ENCODE measurements around the gene OBSCN. TPM values are rescaled to one million over a fixed set of nuclear protein-coding genes. Genes with fewer than 3 reads are reported as not detected.

The OBSCN gene
- total RNA-seq, 6 experiments from 2014 or later = 0.27 to 1.8 (median 0.53) TPM

DNA sequence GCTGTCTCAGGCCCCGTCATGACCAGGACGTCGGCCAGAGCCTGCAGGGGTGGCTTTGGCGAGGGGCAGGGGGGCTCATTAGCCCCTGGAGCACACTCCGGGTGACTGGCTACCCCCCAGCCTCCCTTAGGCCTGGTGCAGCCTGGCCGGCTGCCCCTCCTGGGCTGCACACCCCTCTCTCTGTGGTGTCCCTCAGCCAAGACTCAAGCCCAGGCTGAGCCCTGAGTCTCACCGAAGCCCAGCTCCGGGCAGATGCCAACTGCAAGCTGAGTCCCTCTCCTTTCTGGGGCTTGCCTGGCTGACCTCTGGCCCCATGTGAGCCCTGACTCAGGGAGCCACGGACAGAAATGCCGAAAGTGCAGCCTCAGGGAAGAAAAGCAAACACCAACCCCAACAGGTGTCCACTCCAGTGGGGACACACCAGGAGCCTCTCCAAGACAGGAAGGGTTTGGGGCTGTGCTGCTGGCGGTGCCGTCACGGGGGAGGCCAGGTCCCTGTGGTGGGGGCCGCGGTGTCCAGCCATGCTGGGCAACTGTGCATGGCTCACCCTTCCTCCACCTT, 47.6 kb upstream of the OBSCN start:
- H3K4me1 Mint-ChIP-seq (ENCODE audit: low read depth) = peaks cover 16% of the 10 kb centered on the region
- H3K9me3 Mint-ChIP-seq = no peaks in the 10 kb centered on the region
- no peaks in the 10 kb centered on the region; the same call in 1 of the 2 replicates for H3K27me3 Mint-ChIP-seq (ENCODE audit: insufficient read depth)
- DNase-seq = no peak
- H3K27ac Mint-ChIP-seq = no peak overlapping the region
- no peak for TF ChIP-seq CTCF (IDR thresholded peaks at IDR 0.05)
- H3K4me3 Mint-ChIP-seq = no peak overlapping the region
- 0 out of 2 replicates have a peak, but pooled peaks cover 6% of the 10 kb centered on the region for H3K36me3 Mint-ChIP-seq (ENCODE audit: low read depth)

DNA sequence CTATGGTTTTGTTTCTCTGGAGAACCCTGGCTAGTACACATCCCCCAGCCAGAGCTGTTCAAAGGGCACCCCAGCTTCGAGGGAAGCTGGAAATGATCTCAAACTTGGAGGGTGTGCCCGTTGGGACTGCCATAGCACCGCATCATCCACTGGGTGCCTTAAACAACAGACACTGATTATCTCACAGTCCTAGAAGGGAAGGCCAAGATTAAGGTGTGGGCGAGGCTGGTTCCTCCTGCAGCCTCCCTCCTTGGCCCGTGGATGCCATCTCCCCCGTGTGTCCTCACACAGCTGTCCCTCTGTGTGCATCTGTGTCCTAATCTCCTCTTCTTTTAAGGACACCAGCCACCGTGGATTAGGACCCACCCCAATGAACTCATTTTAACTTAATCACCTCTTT, 46.5 kb upstream of the OBSCN start:
- no peaks in the 10 kb centered on the region; the same call in 1 of the 2 replicates for H3K27me3 Mint-ChIP-seq (ENCODE audit: insufficient read depth)
- 0 out of 2 replicates have a peak, but pooled peaks cover 6% of the 10 kb centered on the region for H3K36me3 Mint-ChIP-seq (ENCODE audit: low read depth)
- no peak for DNase-seq
- H3K27ac Mint-ChIP-seq = no peak overlapping the region
- peaks cover 16% of the 10 kb centered on the region for H3K4me1 Mint-ChIP-seq (ENCODE audit: low read depth)
- no peak overlapping the region for H3K4me3 Mint-ChIP-seq
- H3K9me3 Mint-ChIP-seq = no peaks in the 10 kb centered on the region
- TF ChIP-seq CTCF (IDR thresholded peaks at IDR 0.05) = no peak

DNA sequence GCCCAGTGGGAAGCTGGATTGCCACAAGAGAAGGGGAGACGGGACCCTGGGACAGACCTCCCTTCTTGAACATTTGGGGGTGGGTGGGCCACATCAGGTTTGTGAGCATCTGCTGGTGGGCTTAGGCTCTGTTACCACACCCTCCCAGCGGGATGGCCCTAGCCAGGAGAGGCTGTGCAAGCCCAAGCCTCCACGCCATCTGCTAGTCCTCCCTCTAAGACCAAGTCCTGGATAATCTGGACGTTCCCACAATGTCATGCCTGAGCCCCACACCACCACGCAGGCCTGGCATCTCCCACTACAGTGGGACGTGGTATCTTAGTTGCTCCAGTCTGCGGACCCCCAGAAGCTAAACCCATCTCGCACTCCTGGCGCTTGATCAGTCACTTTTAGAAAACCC, 46.0 kb upstream of the OBSCN start:
- Mint-ChIP-seq H3K27ac (no peak overlapping the region), H3K36me3 (ENCODE audit: low read depth) (0 out of 2 replicates have a peak, but pooled peaks cover 6% of the 10 kb centered on the region), H3K27me3 (ENCODE audit: insufficient read depth) (no peaks in the 10 kb centered on the region; the same call in 1 of the 2 replicates), H3K4me3 (no peak overlapping the region), H3K4me1 (ENCODE audit: low read depth) (peaks cover 20% of the 10 kb centered on the region), H3K9me3 (no peaks in the 10 kb centered on the region)
- TF ChIP-seq CTCF (IDR thresholded peaks at IDR 0.05) = no peak
- no peak for DNase-seq

- no peak for DNase-seq
- Mint-ChIP-seq H3K9me3 (no peaks in the 10 kb centered on the region), H3K4me3 (no peak overlapping the region), H3K27me3 (ENCODE audit: insufficient read depth) (no peaks in the 10 kb centered on the region; the same call in 1 of the 2 replicates), H3K27ac (no peak overlapping the region), H3K4me1 (ENCODE audit: low read depth) (peaks cover 22% of the 10 kb centered on the region), H3K36me3 (ENCODE audit: low read depth) (0 out of 2 replicates have a peak, but pooled peaks cover 6% of the 10 kb centered on the region)
- no peak for TF ChIP-seq CTCF (IDR thresholded peaks at IDR 0.05)
Measured at GRCh38 chr1:228162286-228163006, 45.4 kb upstream of the OBSCN start.

GRCh38 chr1:228163007-228163753, 44.7 kb upstream of the OBSCN start:
- H3K4me1 Mint-ChIP-seq (ENCODE audit: low read depth) = peaks cover 27% of the 10 kb centered on the region
- no peak overlapping the region for H3K27ac Mint-ChIP-seq
- TF ChIP-seq CTCF (IDR thresholded peaks at IDR 0.05) = no peak
- DNase-seq = no peak
- 0 out of 2 replicates have a peak, but pooled peaks cover 6% of the 10 kb centered on the region for H3K36me3 Mint-ChIP-seq (ENCODE audit: low read depth)
- H3K4me3 Mint-ChIP-seq = no peak overlapping the region
- no peaks in the 10 kb centered on the region; the same call in 1 of the 2 replicates for H3K27me3 Mint-ChIP-seq (ENCODE audit: insufficient read depth)
- no peaks in the 10 kb centered on the region for H3K9me3 Mint-ChIP-seq
